Germinal center (tissue), 1 donor: ENCODE data around the gene KCNK3.

Source experiments
- DNase-seq: peaks from one replicate; pipeline ENCODE4 v3.0.0; 2012; ENCODE audit warnings: mixed read lengths, low spot score

The KCNK3 gene

GRCh38 chr2:26666671-26667070, 25.9 kb upstream of the KCNK3 start:
- no peak for DNase-seq

DNA sequence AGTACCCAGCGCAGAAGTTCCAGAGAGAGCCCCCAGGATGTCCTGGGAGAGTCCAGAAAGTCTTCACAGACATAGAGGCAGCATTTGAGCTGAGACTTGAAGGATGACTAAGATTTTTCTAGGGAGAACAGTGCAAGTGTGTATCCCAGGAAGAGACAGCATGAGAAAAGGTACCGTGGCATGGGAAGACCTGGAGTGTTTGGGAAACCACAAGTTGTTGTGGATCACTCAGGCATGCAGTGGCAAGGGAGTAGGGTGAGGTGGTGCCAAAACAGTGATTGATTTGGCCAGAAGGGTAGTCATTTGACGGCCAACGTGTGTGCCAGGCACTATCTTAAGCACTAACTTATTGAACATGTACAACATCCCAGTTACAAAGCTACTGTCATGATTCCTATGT, 24.5 kb upstream of the KCNK3 start:
- no peak for DNase-seq

- DNase-seq = no peak
Measured at GRCh38 chr2:26668856-26669750, 23.4 kb upstream of the KCNK3 start.

DNA sequence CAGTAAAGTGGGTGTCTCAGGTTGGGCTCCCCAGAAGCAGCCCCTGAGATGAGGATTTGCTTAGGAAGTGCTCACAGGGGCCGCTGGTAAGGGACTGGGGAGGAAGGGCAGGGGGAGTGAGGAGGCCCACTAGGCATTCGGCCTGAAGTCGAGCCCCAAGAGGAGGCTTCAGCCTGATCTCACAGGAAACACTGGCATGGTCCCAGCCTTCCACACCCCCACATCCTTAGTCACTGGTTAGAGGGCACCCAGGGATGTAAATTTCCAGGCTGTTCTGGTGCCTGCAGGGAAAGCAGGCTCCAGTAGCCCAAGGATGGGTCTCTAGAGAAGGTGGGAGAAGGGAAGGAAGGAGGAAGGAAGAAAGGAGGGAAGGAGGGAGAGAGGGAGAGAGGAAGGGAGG, 22.4 kb upstream of the KCNK3 start:
- DNase-seq = no peak

- DNase-seq = no peak
Measured at GRCh38 chr2:26670931-26671460, 21.5 kb upstream of the KCNK3 start.

GRCh38 chr2:26671691-26672090, 20.8 kb upstream of the KCNK3 start:
- no peak for DNase-seq

GRCh38 chr2:26672112-26672817, 20.3 kb upstream of the KCNK3 start:
- no peak for DNase-seq

GRCh38 chr2:26672818-26673393, 19.6 kb upstream of the KCNK3 start:
- DNase-seq = no peak

GRCh38 chr2:26674002-26674751, 18.3 kb upstream of the KCNK3 start:
- DNase-seq = no peak

DNA sequence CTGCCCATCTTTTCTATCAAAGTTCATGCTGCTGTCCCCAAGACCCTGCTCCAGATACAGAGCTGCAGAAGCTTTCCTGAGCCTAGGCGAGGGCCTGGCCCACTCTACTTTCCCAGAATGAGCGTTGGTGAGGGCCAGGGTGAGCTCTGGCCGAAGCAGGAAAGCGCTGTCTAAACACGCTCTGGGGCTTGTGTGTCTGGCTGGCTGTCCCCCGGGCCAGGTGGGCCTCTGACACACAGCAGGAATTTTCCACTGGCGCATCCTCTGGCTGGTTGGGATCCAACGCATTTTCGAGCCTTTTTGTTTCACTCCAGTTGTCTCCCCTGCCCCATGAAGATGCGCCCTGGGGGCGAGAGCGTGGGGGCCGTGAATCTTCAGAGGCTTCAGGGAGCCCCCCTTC, 17.8 kb upstream of the KCNK3 start:
- DNase-seq = no peak

- DNase-seq = no peak
Measured at GRCh38 chr2:26675651-26676255, 16.8 kb upstream of the KCNK3 start.

DNA sequence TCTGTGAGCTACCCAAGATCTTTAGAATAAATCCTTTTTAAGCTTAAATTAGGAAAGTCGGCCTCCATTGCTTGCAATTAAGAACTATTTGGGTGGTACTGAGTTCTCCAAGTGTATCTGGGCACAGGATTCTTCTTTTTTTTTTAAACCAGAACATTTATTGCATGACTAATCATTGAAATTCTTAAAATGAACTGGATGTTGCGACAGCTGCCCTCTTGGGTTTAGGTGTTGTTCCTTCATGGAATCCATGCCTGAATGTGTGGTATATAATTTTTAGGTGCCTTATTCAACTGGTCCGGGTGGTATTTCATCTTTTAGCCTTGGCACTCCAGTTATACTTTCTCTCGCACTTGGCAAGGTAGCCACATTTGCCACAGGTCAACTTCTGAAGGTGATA, 14.5 kb upstream of the KCNK3 start:
- no peak for DNase-seq

DNA sequence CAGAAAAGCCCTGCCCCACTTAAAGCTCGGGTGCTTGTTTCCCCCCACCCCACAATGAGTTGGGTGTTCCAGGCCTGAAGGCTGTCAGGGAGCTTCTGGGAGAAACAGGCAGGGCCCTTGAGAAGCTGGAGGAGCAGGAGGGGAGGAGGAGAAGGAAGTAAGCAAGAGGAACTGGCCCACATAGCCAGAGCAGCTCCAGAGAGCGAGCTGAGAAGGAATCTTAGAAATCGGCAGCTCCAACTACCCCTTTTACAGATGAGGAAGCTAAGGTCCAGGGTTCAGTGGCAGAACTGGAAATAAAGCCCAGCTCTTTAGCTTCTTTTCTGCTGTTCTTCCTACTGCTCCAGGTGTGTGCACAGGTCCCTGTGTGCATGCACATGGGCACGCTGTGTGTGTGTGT, 12.7 kb upstream of the KCNK3 start:
- no peak for DNase-seq

- DNase-seq = no peak
Measured at GRCh38 chr2:26681656-26682055, 10.9 kb upstream of the KCNK3 start.

GRCh38 chr2:26682155-26682554, 10.4 kb upstream of the KCNK3 start:
- DNase-seq = no peak

DNA sequence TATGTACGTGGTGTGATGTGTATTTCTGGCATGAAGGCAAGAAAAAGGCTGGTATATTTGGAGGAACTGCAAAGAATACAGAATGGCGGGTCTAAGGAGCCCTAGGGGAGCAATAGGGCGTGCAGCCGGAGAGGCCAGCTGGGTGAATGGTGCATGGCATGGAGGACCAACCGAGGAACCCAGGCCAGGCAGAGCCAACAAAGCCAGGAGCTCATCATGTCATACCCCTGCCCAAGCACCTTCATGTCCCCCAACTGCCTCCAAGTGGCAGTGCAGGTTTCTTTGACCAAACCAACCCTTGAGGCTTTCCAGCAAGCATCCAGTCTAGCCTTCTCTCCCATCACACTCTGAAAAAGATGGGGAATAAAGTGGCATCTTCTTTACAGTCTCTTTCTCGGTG, 8.9 kb upstream of the KCNK3 start:
- DNase-seq = no peak

- DNase-seq = no peak
Measured at GRCh38 chr2:26685341-26685740, 7.2 kb upstream of the KCNK3 start.

DNA sequence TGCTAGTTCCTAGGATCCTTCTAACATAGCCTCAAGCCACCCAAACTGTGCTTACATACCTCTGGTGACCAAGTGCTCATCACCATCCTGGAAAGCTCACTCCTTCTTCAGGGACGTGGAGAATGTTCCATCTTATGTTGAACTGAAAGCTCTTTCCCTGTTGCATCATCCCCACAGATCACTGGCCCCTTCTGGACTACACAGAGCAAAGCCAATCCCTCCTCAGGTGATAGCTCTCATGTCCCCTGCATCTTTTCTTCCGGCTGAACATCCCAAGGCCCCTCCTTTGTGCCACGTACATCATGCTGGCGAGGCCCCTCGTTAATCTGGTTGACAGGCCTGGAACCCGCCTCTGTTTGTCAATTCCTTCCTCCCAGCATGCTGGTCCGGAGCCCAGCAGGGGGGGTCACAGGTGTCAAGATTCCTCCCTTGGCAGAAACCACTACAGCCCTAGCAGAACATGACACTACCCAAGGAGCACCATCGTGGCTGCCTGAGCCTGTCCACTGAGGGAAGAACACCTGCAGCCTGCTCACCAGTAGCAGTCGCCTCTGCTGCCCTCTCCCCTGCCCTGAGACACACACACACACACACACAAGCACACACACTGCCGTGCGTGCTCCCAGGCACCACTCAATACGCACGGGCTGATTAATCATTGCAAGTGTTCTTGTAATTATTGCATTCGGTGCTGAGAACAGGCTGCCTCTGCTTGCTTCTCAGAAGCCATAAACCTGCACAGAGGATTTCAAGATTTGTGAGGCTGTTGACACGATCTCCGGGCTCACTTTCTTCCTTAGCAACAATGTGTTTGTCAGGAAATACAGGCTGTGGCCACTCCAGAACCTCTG, 6.3 kb upstream of the KCNK3 start:
- DNase-seq = no peak

- no peak for DNase-seq
Measured at GRCh38 chr2:26687328-26687727, 5.2 kb upstream of the KCNK3 start.

DNA sequence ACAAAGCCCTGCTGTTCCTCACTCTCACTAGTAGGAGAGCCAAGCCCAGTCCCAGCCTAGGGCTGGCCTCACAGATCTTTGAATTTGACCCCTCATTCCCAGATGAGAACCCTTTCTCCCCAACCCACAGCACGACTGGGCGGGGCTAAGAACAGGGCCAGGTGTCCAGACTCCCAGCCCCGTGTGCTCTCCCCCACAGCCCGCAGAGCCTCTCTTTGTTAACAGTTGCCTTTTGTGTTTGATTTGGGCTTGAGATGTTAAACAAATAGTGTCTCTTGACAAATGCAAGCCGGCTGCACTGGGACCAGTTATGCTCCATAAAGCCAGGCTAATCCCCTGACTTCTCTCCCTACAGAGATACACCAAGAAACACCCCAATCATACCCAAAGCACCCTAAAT, 4.7 kb upstream of the KCNK3 start:
- no peak for DNase-seq

DNA sequence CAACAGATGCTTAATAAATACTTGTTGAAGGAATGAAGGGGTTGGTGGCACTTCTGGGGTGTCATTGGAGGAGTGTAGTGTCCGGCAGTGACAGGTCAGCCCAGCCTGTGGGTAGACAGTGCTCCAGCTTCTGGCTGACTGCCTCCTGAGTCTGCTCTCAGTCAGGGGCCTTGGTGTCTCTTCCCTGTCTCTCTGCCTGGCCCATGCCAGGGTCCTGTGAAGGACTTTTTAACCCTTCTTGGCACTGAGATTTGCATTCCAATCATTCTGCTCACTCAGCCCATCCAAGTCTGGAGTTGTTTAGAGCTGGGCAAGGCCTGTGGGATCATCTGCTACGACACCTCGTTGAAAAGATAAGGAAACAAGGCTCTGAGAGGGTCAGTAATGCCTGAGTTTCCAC, 1.4 kb upstream of the KCNK3 start:
- no peak for DNase-seq
